Loucy (cell line): ENCODE data around the gene NFAT5.

Experiments used
- H2AFZ ChIP-seq: fragments of 200-600 bp; sonication (generic); 2 replicates; pipeline ENCODE4 v1.6.0; 2016; ENCODE audit warnings: antibody characterized with exemption, mild to moderate bottlenecking, low read length, moderate library complexity
- H3F3A ChIP-seq: fragments of 200-600 bp; 2 replicates; pipeline ENCODE4 v1.6.0; 2016; ENCODE audit warnings: antibody characterized with exemption, low read depth, mild to moderate bottlenecking
- H3K27me3 ChIP-seq: fragments of 200-600 bp; sonication (generic); 2 replicates; pipeline ENCODE4 v1.6.1; 2014; ENCODE audit warnings: low read length, mild to moderate bottlenecking; ENCODE audit not compliant: insufficient read depth, poor library complexity, severe bottlenecking
- H3K36me3 ChIP-seq: fragments of 200-600 bp; sonication (generic); 2 replicates; pipeline ENCODE4 v1.6.1; 2016; ENCODE audit warnings: low read length; ENCODE audit not compliant: insufficient read depth
- H3K4me1 ChIP-seq: fragments of 200-600 bp; sonication (generic); 2 replicates; pipeline ENCODE4 v1.5.1; 2014; ENCODE audit warnings: low read length, mild to moderate bottlenecking; ENCODE audit not compliant: insufficient read depth, poor library complexity, severe bottlenecking
- H3K4me2 ChIP-seq: fragments of 200-600 bp; sonication (generic); 2 replicates; pipeline ENCODE4 v1.6.0; 2014; ENCODE audit warnings: antibody characterized with exemption, low read length, low read depth, mild to moderate bottlenecking; ENCODE audit not compliant: poor library complexity, severe bottlenecking
- H3K4me3 ChIP-seq: fragments of 200-600 bp; sonication (generic); 2 replicates; pipeline ENCODE4 v1.5.1; 2014; ENCODE audit warnings: low read length, mild to moderate bottlenecking, mixed read lengths; ENCODE audit not compliant: poor library complexity, severe bottlenecking
- H3K79me2 ChIP-seq: fragments of 200-600 bp; sonication (generic); 2 replicates; pipeline ENCODE4 v1.6.1; 2014; ENCODE audit warnings: low read length; ENCODE audit not compliant: insufficient read depth
- H3K9ac ChIP-seq: fragments of 200-600 bp; sonication (generic); 2 replicates; pipeline ENCODE4 v1.6.0; 2014; ENCODE audit warnings: mild to moderate bottlenecking, low read depth, low read length, moderate library complexity; ENCODE audit not compliant: poor library complexity, severe bottlenecking
- H3K9me2 ChIP-seq: fragments of 200-600 bp; sonication (generic); replicated peaks from 2 replicates; pipeline ENCODE4 v1.6.1; 2016; ENCODE audit warnings: low read depth, low read length, mixed read lengths
- H3K9me3 ChIP-seq: fragments of 200-600 bp; sonication (generic); 2 replicates; pipeline ENCODE4 v1.6.1; 2014; ENCODE audit warnings: mild to moderate bottlenecking, antibody characterized with exemption, low read length, low read depth; ENCODE audit not compliant: insufficient read depth
- H4K20me1 ChIP-seq: fragments of 200-600 bp; sonication (generic); 2 replicates; pipeline ENCODE4 v1.6.0; 2014; ENCODE audit warnings: antibody characterized with exemption, low read length, mild to moderate bottlenecking; ENCODE audit not compliant: insufficient read depth, poor library complexity, severe bottlenecking
- CTCF ChIP-seq: fragments of 200-600 bp; sonication (generic); conservative IDR thresholded peaks from 2 replicates; pipeline ENCODE4 v1.5.1; 2014; ENCODE audit warnings: mild to moderate bottlenecking, antibody characterized with exemption, low read length
- EZH2phosphoT487 ChIP-seq: fragments of 200-600 bp; IDR thresholded peaks from 2 replicates; pipeline ENCODE4 v1.6.1; 2018; ENCODE audit warnings: antibody characterized with exemption, mild to moderate bottlenecking, moderate library complexity, borderline replicate concordance

Gene NFAT5

GRCh38 chr16:69718111-69718764, 152.5 kb downstream of the NFAT5 start:
- Histone ChIP-seq H3F3A (no peaks in the 10 kb centered on the region), H4K20me1 (no peaks in the 10 kb centered on the region)

GRCh38 chr16:69720822-69721430, 155.2 kb downstream of the NFAT5 start:
- no peak overlapping the region for H3K4me2 ChIP-seq
- TF ChIP-seq CTCF (no peak), EZH2phosphoT487 (no peak)
- H3K9me2 ChIP-seq = no peaks in the 10 kb centered on the region
- H2AFZ ChIP-seq = no peak overlapping the region
- no peaks in the 10 kb centered on the region for H4K20me1 ChIP-seq
- H3K36me3 ChIP-seq = no peaks in the 10 kb centered on the region
- H3K79me2 ChIP-seq = no peaks in the 10 kb centered on the region
- H3K4me1 ChIP-seq = peaks cover 4% of the 10 kb centered on the region
- no peak overlapping the region for H3K9ac ChIP-seq
- H3K4me3 ChIP-seq = no peak overlapping the region
- no peaks in the 10 kb centered on the region for H3K27me3 ChIP-seq
- H3F3A ChIP-seq = no peaks in the 10 kb centered on the region
- no peaks in the 10 kb centered on the region for H3K9me3 ChIP-seq

More at GRCh38 chr16:69718111-69718764, 152.5 kb downstream of the NFAT5 start:
- no peaks in the 10 kb centered on the region for H3K9me3 ChIP-seq
- no peaks in the 10 kb centered on the region for H3K4me1 ChIP-seq
- TF ChIP-seq EZH2phosphoT487 (no peak), CTCF (no peak)
- no peaks in the 10 kb centered on the region for H3K36me3 ChIP-seq
- no peaks in the 10 kb centered on the region for H3K27me3 ChIP-seq
- no peak overlapping the region for H2AFZ ChIP-seq
- H3K9me2 ChIP-seq = no peaks in the 10 kb centered on the region
- H3K79me2 ChIP-seq = no peaks in the 10 kb centered on the region
- no peak overlapping the region for H3K9ac ChIP-seq
- no peak overlapping the region for H3K4me3 ChIP-seq
- H3K4me2 ChIP-seq = no peak overlapping the region

GRCh38 chr16:69721441-69721957, 155.7 kb downstream of the NFAT5 start:
- TF ChIP-seq EZH2phosphoT487 (no peak), CTCF (no peak)
- H3K4me1 ChIP-seq = peaks cover 7% of the 10 kb centered on the region
- no peaks in the 10 kb centered on the region for H3K9me2 ChIP-seq
- no peaks in the 10 kb centered on the region for H3K27me3 ChIP-seq
- no peak overlapping the region for H2AFZ ChIP-seq
- H3F3A ChIP-seq = no peaks in the 10 kb centered on the region
- H3K4me3 ChIP-seq = no peak overlapping the region
- H3K79me2 ChIP-seq = no peaks in the 10 kb centered on the region
- no peak overlapping the region for H3K9ac ChIP-seq
- H3K36me3 ChIP-seq = no peaks in the 10 kb centered on the region
- no peaks in the 10 kb centered on the region for H3K9me3 ChIP-seq
- no peak overlapping the region for H3K4me2 ChIP-seq
- H4K20me1 ChIP-seq = no peaks in the 10 kb centered on the region
